HG03571 (cell line): Measurements from ENCODE around the gene ADAM10.
"Not testable (repeated sequence)": the region's sequence is repeated elsewhere in the genome, so short reads cannot be mapped to it uniquely, and the experiment has no call there.

Experiments
- ATAC-seq: cut with Tn5 transposase; IDR thresholded peaks from one replicate; pipeline ENCODE4 v1.9.1; 2021; ENCODE audit not compliant: unreplicated experiment

ADAM10 gene

GRCh38 chr15:58677426-58677825 lies 72.1 kb downstream of the ADAM10 start:
- no peak for ATAC-seq

- ATAC-seq: no peak
Measured at GRCh38 chr15:58676766-58677165, 72.7 kb downstream of the ADAM10 start.

DNA sequence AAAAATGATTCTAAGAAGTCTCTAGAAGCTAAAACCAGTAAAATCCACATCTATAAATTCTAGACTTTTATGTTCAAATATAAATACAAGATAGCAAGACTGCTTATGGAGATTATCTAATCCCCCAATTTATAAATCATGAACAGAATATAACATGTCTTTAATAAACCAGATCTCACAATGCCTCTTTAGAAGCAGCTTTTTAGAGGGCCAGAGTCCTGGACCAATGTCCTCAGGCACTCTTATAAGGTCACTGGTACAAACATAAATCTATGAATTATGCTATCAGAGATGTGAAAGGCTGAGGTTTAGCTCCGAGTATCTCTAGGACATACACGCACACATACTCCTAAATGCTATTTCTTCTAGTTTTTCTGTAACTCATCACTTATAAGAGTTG lies 78.3 kb downstream of the ADAM10 start:
- ATAC-seq: no peak

DNA sequence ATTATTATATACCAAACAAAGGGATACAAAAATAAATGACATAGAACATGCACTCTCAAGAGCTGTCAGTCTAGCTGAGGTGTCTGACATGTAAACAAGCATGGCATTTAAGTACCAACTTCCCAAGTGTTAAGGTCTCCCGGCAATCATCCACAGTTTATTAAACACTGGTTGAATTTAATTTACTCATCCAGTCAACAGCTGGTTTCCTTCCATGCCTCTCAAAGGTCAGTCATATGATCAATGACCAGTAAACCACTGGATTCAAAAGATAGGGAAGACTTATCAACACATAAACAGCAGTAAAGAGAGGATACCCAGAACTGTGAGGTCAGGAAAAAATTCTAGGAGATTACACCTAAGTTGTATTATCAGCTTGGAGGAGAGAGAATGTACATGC lies 80.4 kb downstream of the ADAM10 start:
- no peak for ATAC-seq

GRCh38 chr15:58666957-58667356 lies 82.5 kb downstream of the ADAM10 start:
- ATAC-seq: no peak

DNA sequence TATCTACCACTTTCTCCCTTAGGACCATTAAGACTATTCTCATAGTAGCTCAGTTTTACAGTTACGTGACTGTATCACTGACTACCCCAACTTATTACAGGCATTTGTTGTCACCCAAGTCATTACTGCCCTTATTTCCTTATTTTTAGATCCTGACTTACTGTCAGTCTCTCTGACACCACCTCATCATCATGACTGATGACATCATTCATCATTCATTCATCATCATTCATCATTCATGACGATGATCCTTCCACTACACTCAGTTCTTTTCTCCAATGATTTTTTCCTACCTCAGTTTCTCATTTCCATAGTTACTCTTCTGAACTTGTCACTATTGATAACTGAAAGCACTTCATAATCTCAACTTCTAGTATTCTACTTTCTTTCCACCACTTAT lies 83.8 kb downstream of the ADAM10 start:
- ATAC-seq: no peak

DNA sequence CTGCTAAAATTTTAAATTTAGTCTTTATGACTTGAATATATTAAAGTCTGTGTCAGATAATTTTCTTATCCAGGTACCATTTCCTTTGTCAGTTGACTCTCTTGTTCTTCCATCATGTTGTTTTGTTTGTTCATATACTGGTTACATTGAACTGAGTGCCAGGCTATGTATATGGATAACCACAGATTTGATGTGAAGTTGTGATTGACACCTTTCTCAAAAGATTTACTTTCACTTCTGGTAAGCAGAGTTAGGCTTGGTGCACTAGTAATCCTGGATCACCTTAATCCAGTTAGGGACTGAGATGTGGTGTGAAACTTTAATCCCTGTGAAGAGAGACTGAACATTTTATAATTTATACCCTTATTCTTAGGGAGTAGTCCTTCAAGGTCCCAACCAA lies 99.4 kb downstream of the ADAM10 start:
- no peak for ATAC-seq

DNA sequence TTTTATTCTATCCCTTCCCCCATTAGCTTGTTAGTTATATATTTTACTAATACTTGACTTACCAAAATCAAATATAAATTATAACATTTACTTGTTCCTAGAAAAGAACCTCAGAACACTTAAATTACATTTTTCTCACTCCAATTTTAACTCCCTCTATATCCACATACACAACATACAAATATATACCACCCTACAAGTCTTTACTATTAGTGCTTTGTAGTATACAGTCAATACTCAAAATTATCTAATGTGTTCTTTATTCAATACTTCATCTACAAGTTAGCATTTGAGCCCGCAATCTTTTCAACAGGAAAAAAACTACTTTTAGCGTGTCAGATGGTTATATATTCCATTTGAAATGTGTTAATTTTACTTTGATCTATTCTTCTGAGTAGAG lies 100.3 kb downstream of the ADAM10 start:
- ATAC-seq: no peak

- no peak for ATAC-seq
Measured at GRCh38 chr15:58643996-58644395, 105.5 kb downstream of the ADAM10 start.

DNA sequence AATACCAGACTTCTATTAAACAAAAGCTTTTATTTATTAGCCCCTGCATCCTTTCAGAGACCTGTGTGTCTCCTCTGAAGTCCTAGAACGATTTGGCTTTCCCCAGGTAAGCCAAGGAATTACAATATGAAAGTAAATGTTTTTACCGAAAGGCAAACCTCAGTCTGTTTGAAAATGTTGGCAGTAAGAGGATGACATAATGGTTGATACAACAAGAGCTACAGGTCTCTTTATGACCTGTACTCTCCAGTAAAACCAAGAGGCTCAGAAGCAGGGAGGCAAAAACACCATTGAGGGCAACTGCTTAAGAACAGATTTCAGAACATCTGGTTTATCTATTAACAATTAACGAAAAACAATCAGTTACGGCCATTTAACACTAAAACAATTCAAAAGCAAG lies 107.8 kb downstream of the ADAM10 start:
- no peak for ATAC-seq

DNA sequence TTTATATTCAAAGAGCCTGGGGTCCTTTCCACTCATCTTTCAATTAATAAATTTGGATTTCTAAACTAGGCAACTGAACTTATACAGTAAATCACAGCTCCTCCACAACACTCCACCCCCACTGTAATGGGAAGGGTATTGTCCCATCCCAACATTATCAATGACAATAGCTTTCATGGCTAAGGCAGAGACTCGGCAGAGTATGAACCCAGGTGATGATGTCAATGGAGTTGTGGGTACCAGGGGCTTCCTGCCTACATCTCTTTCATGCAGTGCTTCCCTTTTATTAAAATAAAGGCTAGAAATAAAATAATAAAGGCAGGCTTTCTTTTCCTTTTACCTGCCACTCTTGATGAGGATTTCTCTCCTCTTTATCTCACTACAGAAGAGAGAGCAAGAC lies 109.5 kb downstream of the ADAM10 start:
- no peak for ATAC-seq

DNA sequence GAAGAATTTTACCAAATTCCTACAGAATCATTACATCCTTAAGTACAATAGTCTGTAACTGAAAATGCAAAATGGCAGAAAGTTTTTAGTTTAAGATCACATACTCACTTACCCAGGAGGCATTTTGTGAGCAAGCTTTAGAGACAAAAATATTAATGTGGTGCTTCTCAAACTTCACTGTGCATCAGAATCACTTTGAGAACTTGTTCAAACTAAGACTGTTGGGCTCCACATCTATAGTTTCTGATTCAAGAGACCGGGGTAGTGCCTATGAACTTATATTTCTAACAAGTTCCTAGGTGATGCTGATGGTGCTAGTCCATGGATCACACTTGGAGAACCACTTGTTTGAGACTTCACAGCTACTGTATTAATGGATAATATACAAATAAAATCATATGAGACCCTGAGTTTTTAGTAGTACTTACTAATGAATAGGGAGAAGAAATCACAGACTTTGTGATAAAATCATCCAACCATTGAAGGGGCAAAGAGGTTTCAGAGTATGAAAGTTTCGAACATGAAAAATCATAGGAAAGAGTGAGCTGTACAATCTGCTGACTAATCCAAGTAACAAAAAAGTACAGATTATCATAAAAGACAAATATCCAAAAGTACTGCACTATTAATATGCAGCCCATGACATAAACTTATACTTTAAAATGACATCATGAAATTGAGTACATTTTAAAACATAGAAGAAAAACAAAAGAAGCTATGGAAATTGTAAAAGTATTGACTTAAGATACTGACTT lies 110.3 kb downstream of the ADAM10 start:
- ATAC-seq: no peak

- ATAC-seq: no peak
Measured at GRCh38 chr15:58632789-58633188, 116.7 kb downstream of the ADAM10 start.

DNA sequence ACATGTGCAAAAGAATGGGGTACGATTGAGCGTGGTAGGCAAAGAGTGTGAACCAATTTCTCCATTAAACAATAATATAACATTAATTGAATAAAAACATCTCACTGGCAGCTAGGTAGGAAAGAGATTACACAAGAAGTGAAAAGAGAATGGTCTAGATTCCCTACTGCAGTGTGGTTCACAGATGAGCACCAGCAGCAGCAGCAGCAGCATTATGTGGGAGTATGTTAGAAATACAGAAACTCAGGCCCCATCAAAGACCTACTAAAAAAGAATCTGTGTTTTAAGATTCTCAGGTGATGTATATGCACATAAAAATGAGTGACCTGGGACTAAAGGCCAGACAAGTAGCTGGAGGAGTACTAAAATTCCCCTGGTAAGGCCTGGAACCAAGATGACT lies 118.2 kb downstream of the ADAM10 start:
- ATAC-seq: no peak

DNA sequence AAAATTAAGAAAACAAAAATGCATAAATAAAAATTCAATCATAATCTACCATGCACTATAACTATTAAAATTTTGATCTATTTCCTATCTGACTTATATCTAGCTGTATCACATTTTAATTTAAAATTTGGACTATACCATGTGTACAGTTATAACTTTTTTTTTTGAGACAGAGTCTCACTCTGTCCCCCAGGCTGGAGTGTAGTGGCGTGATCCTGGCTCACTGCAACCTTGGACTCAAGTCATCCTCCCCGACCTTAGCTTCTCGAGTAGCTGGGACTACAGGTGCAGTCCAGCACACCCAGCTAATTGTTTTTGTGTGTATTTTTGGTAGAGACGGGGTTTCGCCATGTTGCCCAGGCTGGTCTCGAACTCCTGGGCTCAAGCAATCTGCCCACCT lies 119.9 kb downstream of the ADAM10 start:
- no peak for ATAC-seq

GRCh38 chr15:58628206-58628947 lies 121.1 kb downstream of the ADAM10 start:
- ATAC-seq: no peak

DNA sequence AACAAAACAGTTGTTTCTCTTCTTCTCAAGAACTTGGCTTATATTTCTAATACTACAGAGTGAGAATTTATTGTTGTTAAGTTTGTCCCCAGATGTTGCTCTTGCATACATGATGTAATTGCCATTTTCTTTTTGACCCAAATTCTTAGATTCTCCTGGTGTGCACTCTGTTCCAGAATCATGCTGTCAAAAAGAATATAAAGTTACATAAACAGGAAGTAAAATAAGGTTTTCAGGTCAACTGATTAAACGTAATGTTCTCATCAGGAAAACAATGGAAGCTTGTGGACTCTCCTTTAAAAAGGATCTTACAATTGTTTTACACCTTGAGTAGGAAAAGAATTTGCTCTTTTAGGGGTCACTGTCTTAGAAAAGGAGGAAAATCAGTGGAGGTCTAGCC lies 121.8 kb downstream of the ADAM10 start:
- no peak for ATAC-seq

- ATAC-seq: no peak
Measured at GRCh38 chr15:58627046-58627445, 122.5 kb downstream of the ADAM10 start.

DNA sequence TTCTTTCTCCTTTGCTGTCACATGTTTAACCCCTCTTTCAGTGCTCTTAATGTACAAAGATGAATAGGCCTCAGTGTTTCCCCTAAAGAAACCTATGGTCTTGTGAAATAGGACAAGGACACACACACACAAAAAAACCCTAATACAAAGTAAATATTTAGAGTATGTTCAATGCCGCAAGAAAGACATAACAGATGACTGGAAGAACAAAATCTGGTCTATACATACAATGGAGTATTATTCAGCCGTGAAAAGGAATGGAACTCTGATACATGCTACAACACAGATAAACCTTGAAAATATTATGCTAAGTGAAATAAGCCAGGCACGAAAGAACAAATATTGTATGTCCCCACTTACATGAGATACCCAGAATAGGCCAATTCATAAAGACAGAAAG lies 123.1 kb downstream of the ADAM10 start:
- ATAC-seq: no peak

DNA sequence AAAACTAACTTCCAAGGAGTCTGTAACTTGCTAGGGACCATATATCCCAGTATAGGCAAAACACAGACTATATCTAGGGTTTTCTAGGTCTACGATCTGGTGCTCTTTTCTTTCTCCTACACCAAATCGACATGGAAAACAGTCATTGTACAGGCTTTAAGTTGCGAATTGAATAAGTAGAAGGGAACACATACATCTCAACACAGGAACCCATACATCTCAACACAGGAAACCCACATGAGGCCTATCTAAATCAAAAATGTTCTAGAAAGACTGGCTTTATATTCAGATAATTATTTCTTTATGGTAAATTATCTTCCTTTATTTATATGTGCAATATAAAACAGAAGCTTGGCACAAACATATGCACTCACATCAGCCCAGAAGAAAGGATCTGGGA lies 126.6 kb downstream of the ADAM10 start:
- ATAC-seq: no peak

- not testable (repeated sequence) for ATAC-seq
Measured at GRCh38 chr15:58620268-58620667, 129.2 kb downstream of the ADAM10 start.

DNA sequence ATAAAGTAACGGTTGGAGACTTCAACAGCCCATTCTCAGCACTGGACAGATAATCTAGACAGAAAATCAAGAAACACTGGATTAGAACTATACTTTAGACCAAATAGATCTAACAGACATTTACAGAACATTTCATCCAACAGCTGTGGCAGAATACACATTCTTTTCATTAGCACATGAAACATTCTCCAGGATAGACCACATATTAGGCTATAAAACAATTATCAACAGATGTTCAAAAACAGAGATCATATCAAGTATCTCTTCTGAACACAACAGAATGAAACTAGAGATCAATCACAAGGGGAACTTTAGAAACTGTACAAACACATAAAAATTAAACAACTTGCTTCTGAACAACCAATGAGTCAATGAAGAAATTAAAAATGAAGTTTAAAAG lies 133.3 kb downstream of the ADAM10 start:
- ATAC-seq: no peak
